ENCODE data around the gene GPR84. TPM values are rescaled to one million over a fixed set of nuclear protein-coding genes. Genes with fewer than 3 reads are reported as not detected.

Gene GPR84
- total RNA-seq, 1 donor, result not detected

GRCh38 chr12:54374562-54375258 is 10.4 kb upstream of the GPR84 start:
- no peak overlapping the region for H3K4me3 ChIP-seq (ENCODE audit: low read depth, low read length)

GRCh38 chr12:54373649-54374561 is 9.6 kb upstream of the GPR84 start:
- DNase-seq (ENCODE audit: low read depth), result no peak
- TF ChIP-seq CTCF (IDR thresholded peaks at IDR 0.05; ENCODE audit: insufficient read depth, low read depth, low read length), result no peak
- no peak overlapping the region for H3K4me3 ChIP-seq (ENCODE audit: low read depth, low read length)

More at GRCh38 chr12:54374562-54375258, 10.4 kb upstream of the GPR84 start:
- no peak for TF ChIP-seq CTCF (IDR thresholded peaks at IDR 0.05; ENCODE audit: insufficient read depth, low read depth, low read length)
- DNase-seq (ENCODE audit: low read depth), result no peak

- no peak for DNase-seq (ENCODE audit: low read depth)
- TF ChIP-seq CTCF (IDR thresholded peaks at IDR 0.05; ENCODE audit: insufficient read depth, low read depth, low read length), result no peak
- no peak overlapping the region for H3K4me3 ChIP-seq (ENCODE audit: low read depth, low read length)
Observed at GRCh38 chr12:54372113-54372806, 8.0 kb upstream of the GPR84 start.

GRCh38 chr12:54371328-54372112 is 7.2 kb upstream of the GPR84 start:
- no peak for TF ChIP-seq CTCF (IDR thresholded peaks at IDR 0.05; ENCODE audit: insufficient read depth, low read depth, low read length)
- DNase-seq (ENCODE audit: low read depth), result peak; percentile 48
- H3K4me3 ChIP-seq (ENCODE audit: low read depth, low read length), result no peak overlapping the region

GRCh38 chr12:54370171-54370730 is 6.0 kb upstream of the GPR84 start:
- peak; percentile 92 for TF ChIP-seq CTCF (IDR thresholded peaks at IDR 0.05; ENCODE audit: insufficient read depth, low read depth, low read length)
- peak; percentile 84 for DNase-seq (ENCODE audit: low read depth)
- H3K4me3 ChIP-seq (ENCODE audit: low read depth, low read length), result peak overlapping the region; percentile 52
